Measurements from ENCODE around the gene RBM20. TPM values are rescaled to one million over a fixed set of nuclear protein-coding genes. Genes with fewer than 3 reads are reported as not detected.

The RBM20 gene
- total RNA-seq, 1 experiment from 2014 or later, result 0.17 TPM

- no peaks in the 10 kb centered on the region for H4K20me1 ChIP-seq (ENCODE audit: control insufficient read depth, insufficient read depth, insufficient read length)
- H3K4me3 Mint-ChIP-seq, result no peak overlapping the region
- H2AFZ ChIP-seq (ENCODE audit: low read length), result no peak overlapping the region
- H3K56ac ChIP-seq (ENCODE audit: insufficient read length, low read depth, low read length), result no peak overlapping the region
- H2BK15ac ChIP-seq (ENCODE audit: low read depth, low read length), result no peak overlapping the region
- no peak overlapping the region for H3T11ph ChIP-seq (ENCODE audit: low read length)
- H3K4ac ChIP-seq (ENCODE audit: low read depth, low read length), result no peak overlapping the region
- H3K4me2 ChIP-seq (ENCODE audit: insufficient read depth, insufficient read length, low read length), result no peak overlapping the region
- peaks cover 2% of the 10 kb centered on the region; the same call in 1 of the 2 replicates for H3K27me3 Mint-ChIP-seq (ENCODE audit: low read depth)
- no peak overlapping the region for H3K14ac ChIP-seq (ENCODE audit: insufficient read depth, low read length)
- no peak overlapping the region for H3K27ac ChIP-seq (ENCODE audit: insufficient read length, low read depth, low read length)
- no peaks in the 10 kb centered on the region for H3K36me3 Mint-ChIP-seq (ENCODE audit: insufficient read depth in 1 of 3, low read depth in 3 of 3)
- no peaks in the 10 kb centered on the region for H3K9me3 ChIP-seq (ENCODE audit: control insufficient read depth, low read depth, low read length)
- no peaks in the 10 kb centered on the region for H3K79me1 ChIP-seq (ENCODE audit: insufficient read depth, low read depth, low read length, poor library complexity, severe bottlenecking)
- no peaks in the 10 kb centered on the region for H3K4me1 ChIP-seq (ENCODE audit: insufficient read depth, low read length)
- no peak for DNase-seq
- no peaks in the 10 kb centered on the region for H3K23me2 ChIP-seq (ENCODE audit: insufficient read length, low read depth, low read length, poor library complexity, severe bottlenecking)
- no peak overlapping the region for H2AK5ac ChIP-seq (ENCODE audit: insufficient read length, low read length)
- no peaks in the 10 kb centered on the region for H3K27me3 ChIP-seq (ENCODE audit: insufficient read depth, low read length)
- no peak overlapping the region for H4K91ac ChIP-seq (ENCODE audit: insufficient read length, low read depth, low read length)
- TF ChIP-seq, protein P1, sequence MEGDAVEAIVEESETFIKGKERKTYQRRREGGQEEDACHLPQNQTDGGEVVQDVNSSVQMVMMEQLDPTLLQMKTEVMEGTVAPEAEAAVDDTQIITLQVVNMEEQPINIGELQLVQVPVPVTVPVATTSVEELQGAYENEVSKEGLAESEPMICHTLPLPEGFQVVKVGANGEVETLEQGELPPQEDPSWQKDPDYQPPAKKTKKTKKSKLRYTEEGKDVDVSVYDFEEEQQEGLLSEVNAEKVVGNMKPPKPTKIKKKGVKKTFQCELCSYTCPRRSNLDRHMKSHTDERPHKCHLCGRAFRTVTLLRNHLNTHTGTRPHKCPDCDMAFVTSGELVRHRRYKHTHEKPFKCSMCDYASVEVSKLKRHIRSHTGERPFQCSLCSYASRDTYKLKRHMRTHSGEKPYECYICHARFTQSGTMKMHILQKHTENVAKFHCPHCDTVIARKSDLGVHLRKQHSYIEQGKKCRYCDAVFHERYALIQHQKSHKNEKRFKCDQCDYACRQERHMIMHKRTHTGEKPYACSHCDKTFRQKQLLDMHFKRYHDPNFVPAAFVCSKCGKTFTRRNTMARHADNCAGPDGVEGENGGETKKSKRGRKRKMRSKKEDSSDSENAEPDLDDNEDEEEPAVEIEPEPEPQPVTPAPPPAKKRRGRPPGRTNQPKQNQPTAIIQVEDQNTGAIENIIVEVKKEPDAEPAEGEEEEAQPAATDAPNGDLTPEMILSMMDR (conservative IDR thresholded peaks at IDR 0.05), result no peak
- H3K79me2 ChIP-seq (ENCODE audit: insufficient read depth, low read length), result no peaks in the 10 kb centered on the region
- no peak overlapping the region for H2BK12ac ChIP-seq (ENCODE audit: insufficient read length, low read depth, low read length)
- no peak overlapping the region for H3K23ac ChIP-seq (ENCODE audit: insufficient read length, low read depth, low read length)
- H4K5ac ChIP-seq (ENCODE audit: insufficient read length, low read depth, low read length), result no peak overlapping the region
- H3K9ac ChIP-seq (ENCODE audit: extremely low read depth, insufficient read length, low read length), result no peak overlapping the region
- peaks cover 4 to 7% of the 10 kb centered on the region in 2 experiments for H3K4me1 Mint-ChIP-seq
- no peak overlapping the region for H3K27ac Mint-ChIP-seq
- H4K8ac ChIP-seq (replicated peaks; ENCODE audit: insufficient read length, low read depth, low read length), result no peak overlapping the region
- no peak overlapping the region for H2BK5ac ChIP-seq (ENCODE audit: insufficient read length, low read length)
- H2BK20ac ChIP-seq (ENCODE audit: low read depth, low read length, poor library complexity, severe bottlenecking), result no peak overlapping the region
- no peak overlapping the region for H3K18ac ChIP-seq (ENCODE audit: insufficient read length, low read depth, low read length)
- no peak overlapping the region for H2BK120ac ChIP-seq (ENCODE audit: low read depth, low read length, poor library complexity, severe bottlenecking)
- 0 out of 5 replicates have a peak, but pooled peaks cover 0 to 2% of the 10 kb centered on the region in 2 experiments for H3K9me3 Mint-ChIP-seq
These were observed 209.9 kb downstream of the RBM20 start for GRCh38 chr10:110853921-110854605.
